ENCODE results near the gene NAV1. TPM values are rescaled to one million over a fixed set of nuclear protein-coding genes. Genes with fewer than 3 reads are reported as not detected.

Gene NAV1
- total and polyA plus RNA-seq, 2 of the 8 experiments (the other 6 are each of a cell fraction or from before 2014, with no cell fraction given), result 9.9 to 42.7 TPM

GRCh38 chr1:201506092-201506491 is 32.8 kb upstream of the NAV1 start:
- Histone ChIP-seq H3K18ac (ENCODE audit: extremely low read depth, low read length) (no peak overlapping the region), H4K8ac (ENCODE audit: extremely low read depth, insufficient read depth, low read length) (no peak overlapping the region), H3K4me3 (ENCODE audit: extremely low read depth in 1 of 4, insufficient read depth in 2 of 4, low read depth in 3 of 4, low read length in 4 of 4) (peak overlapping the region in 2 of 4 experiments; percentile 36 to 61; a peak in 2 of 8 replicates), H4K20me1 (replicated peaks in 1 of 2; ENCODE audit: control insufficient read depth in 1 of 2, insufficient read depth in 2 of 2, low read length in 2 of 2) (no peaks in the 10 kb centered on the region), H3K79me1 (ENCODE audit: low read depth, low read length) (no peaks in the 10 kb centered on the region), H3K9ac (replicated peaks in 1 of 4; ENCODE audit: extremely low read depth in 1 of 4, low read depth in 3 of 4, low read length in 3 of 4) (no peak overlapping the region), H3K4me1 (replicated peaks in 1 of 4; ENCODE audit: control insufficient read depth in 3 of 4, insufficient read depth in 4 of 4, low read length in 3 of 4) (peaks cover 9 to 24% (median 17%) of the 10 kb centered on the region in 4 experiments), H4K91ac (replicated peaks; ENCODE audit: insufficient read length, low read length) (no peak overlapping the region), H3K4me2 (ENCODE audit: insufficient read depth in 1 of 2, low read depth in 2 of 2, low read length in 2 of 2) (peak overlapping the region; percentile 70 to 71; a peak in 3 of 4 replicates), H2BK15ac (ENCODE audit: low read length) (no peak overlapping the region), H3K23me2 (ENCODE audit: low read depth, low read length) (peaks cover 8% of the 10 kb centered on the region; the same call in 1 of the 2 replicates), H3K14ac (ENCODE audit: insufficient read length) (no peak overlapping the region), H4K5ac (ENCODE audit: insufficient read length, low read depth, low read length) (no peak overlapping the region), H2BK12ac (ENCODE audit: low read depth, low read length) (peak overlapping the region; percentile 96), H2AK5ac (ENCODE audit: low read depth, low read length) (peak overlapping the region; percentile 79; the same call in 1 of the 2 replicates), H3K27me3 (replicated peaks in 1 of 4; ENCODE audit: control insufficient read depth in 3 of 4, extremely low read depth in 1 of 4, insufficient read depth in 3 of 4, low read length in 3 of 4) (peaks cover 3 to 33% (median 21%) of the 10 kb centered on the region in 4 experiments), H3K9me3 (ENCODE audit: insufficient read depth in 2 of 2, low read depth in 1 of 2, low read length in 1 of 2) (no peaks in the 10 kb centered on the region), H2AFZ (ENCODE audit: low read length) (0 out of 2 replicates have a peak overlapping the region, but pooled peaks have one; percentile 42), H3K27ac (ENCODE audit: low read depth, low read length) (no peak overlapping the region), H3K36me3 (ENCODE audit: control insufficient read depth in 2 of 4, insufficient read depth in 4 of 4, low read length in 3 of 4) (no peaks in the 10 kb centered on the region), H3K23ac (ENCODE audit: insufficient read length) (no peak overlapping the region), H3K56ac (replicated peaks; ENCODE audit: insufficient read length, low read depth, low read length) (no peak overlapping the region), H3K4ac (replicated peaks; ENCODE audit: insufficient read length, low read depth, low read length) (no peak overlapping the region), H2BK20ac (ENCODE audit: low read length) (no peak overlapping the region), H2BK5ac (ENCODE audit: low read depth, low read length) (no peak overlapping the region), H2BK120ac (replicated peaks; ENCODE audit: low read depth, low read length) (no peak overlapping the region), H3K79me2 (ENCODE audit: control insufficient read depth in 1 of 2, insufficient read depth in 2 of 2, low read length in 2 of 2) (no peaks in the 10 kb centered on the region)
- FAIRE-seq (no peak), DNase-seq (ENCODE audit: low read depth in 1 of 2, low spot score in 2 of 2) (no peak)
- WGBS, 2 experiments (ENCODE audit: extremely low coverage in 1 of 2, insufficient coverage in 1 of 2, insufficient read length in 1 of 2, insufficient replicate concordance in 2 of 2, low coverage in 1 of 2, low lambda C conversion rate in 2 of 2, missing lambda C conversion rate in 1 of 2), result 82% methylated on average over 3 of the region's 3 CpGs; no CpG with 5 or more reads in 1 of the 2 experiments
- ChIA-PET CTCF (ENCODE audit: partially characterized antibody) (interaction anchor here (0.9 to 27.5 kb wide), 7 partner anchors 12 to 71 kb away, joined by 3 to 929 read pairs (median 3); partner anchors contain the start of gene NAV1), POLR2A (ENCODE audit: partially characterized antibody) (interaction anchor here (1.3 to 1.4 kb wide), 2 partner anchors 10 to 26 kb away, joined by 3 to 4 read pairs; no protein-coding TSS in a partner anchor)
- TF ChIP-seq TAF7 (optimal IDR thresholded peaks at IDR 0.05; ENCODE audit: borderline replicate concordance, low read depth, low read length) (no peak), KDM4A (IDR thresholded peaks at IDR 0.05; ENCODE audit: low read depth, low read length, severe bottlenecking) (no peak), CBX8 (IDR thresholded peaks at IDR 0.05; ENCODE audit: borderline replicate concordance, low read depth, low read length) (no peak), NANOG (IDR thresholded peaks at IDR 0.05; ENCODE audit: insufficient read depth, low read depth, low read length, poor library complexity, severe bottlenecking) (no peak), SP1 (IDR thresholded peaks at IDR 0.05; ENCODE audit: low read depth, low read length) (no peak), JUND (IDR thresholded peaks at IDR 0.05; ENCODE audit: low read length) (no peak), SIX5 (IDR thresholded peaks at IDR 0.05; ENCODE audit: low read depth, low read length) (no peak), HDAC2 (IDR thresholded peaks at IDR 0.05; ENCODE audit: borderline replicate concordance in 1 of 2, low read depth in 2 of 2, low read length in 2 of 2) (no peak), CTBP2 (IDR thresholded peaks at IDR 0.05; ENCODE audit: borderline replicate concordance, insufficient read depth, insufficient read length, low read length) (no peak), NRF1 (IDR thresholded peaks at IDR 0.05; ENCODE audit: low read depth, low read length) (no peak), TAF1 (IDR thresholded peaks at IDR 0.05; ENCODE audit: low read depth, low read length) (no peak), BCL11A (IDR thresholded peaks at IDR 0.05; ENCODE audit: low read depth in 2 of 2, low read length in 2 of 2) (no peak), SIRT6 (IDR thresholded peaks at IDR 0.05; ENCODE audit: low read length) (no peak), BRCA1 (IDR thresholded peaks at IDR 0.05; ENCODE audit: low read depth, low read length) (no peak)

All from H1 (cell line).